Right cardiac atrium (tissue), 5 donors: Measurements from ENCODE around the gene IMMT. TPM values are rescaled to one million over a fixed set of nuclear protein-coding genes. Genes with fewer than 3 reads are reported as not detected.

Source experiments
- ATAC-seq, 2 donors: fragments of 200-7000 bp; cut with Tn5 transposase; one replicate each; pipeline versions ENCODE4 v1.8.0 to v1.9.1; 2020; ENCODE audit warnings: moderate library complexity in 2 of 2, mild to moderate bottlenecking in 1 of 2
- DNase-seq, 3 donors: peaks; one replicate each; pipeline ENCODE4 v3.0.0-alpha.2; 2020
- H3K27ac ChIP-seq: one replicate; pipeline ENCODE4 v1.5.1; 2013; ENCODE audit warnings: mild to moderate bottlenecking, low read length, control low read depth, moderate library complexity
- H3K27me3 ChIP-seq: one replicate; pipeline ENCODE4 v1.6.1; 2013; ENCODE audit not compliant: control insufficient read depth, insufficient read depth
- H3K4me1 ChIP-seq: one replicate; pipeline ENCODE4 v1.6.1; 2013; ENCODE audit warnings: low read length; ENCODE audit not compliant: control insufficient read depth, insufficient read depth
- H3K4me3 ChIP-seq: one replicate; pipeline ENCODE4 v1.5.1; 2013; ENCODE audit warnings: low read length, control low read depth
- H3K9me3 ChIP-seq: one replicate; pipeline ENCODE4 v1.6.1; 2013; ENCODE audit warnings: low read length; ENCODE audit not compliant: control insufficient read depth
- WGBS: extraction: QIAGEN DNeasy Blood & Tissue Kit; methylation state at CpG from one replicate; pipeline ENCODE4 v1.1.7; 2013; 5-methylcytosine and 5-hydroxymethylcytosine counted together
- intact Hi-C, 4 donors: fragments of 100-400 bp; cut with DNase I; formaldehyde crosslinking; loops; one replicate each; pipeline versions ENCODE4 v1.11.0 to v1.14.0; 2022 to 2023
- microRNA-seq, 2 donors: library from miRNA; unstranded; fragments of <30 nt; microRNA quantifications; one replicate each; pipeline ENCODE4 v1.2.0, GENCODE V29; 2020 to 2021
- polyA plus RNA-seq: library from polyadenylated mRNA; stranded (reverse); fragments of 200-250 nt; gene quantifications from one replicate; pipeline ENCODE4 v1.2.3, GENCODE V29; 2013
- total RNA-seq, 4 donors: library from RNA; stranded (reverse); fragmentation: NEBNext Ultra II Directional; extraction: Animal tissue kit (Norgen Biotek cat#: 25700); gene quantifications; one replicate each; pipeline ENCODE4 v1.2.1, GENCODE V29; 2021
- donor health status: healthy with polysubstance abuse.
- donor health status: DM: no; HTN: yes; CAD: no.
- donor health status: DM: no; HTN: no; CAD: no.
- donor health status: DM: no; HTN: yes; CAD: no; lungs with severe emphysema.
- donor health status: DM: yes; HTN: yes; CAD: no.

IMMT gene
- total and polyA plus RNA-seq, 5 donors: 132 to 204 (median 199) TPM

GRCh38 chr2:86107031-86107430 lies 88.2 kb downstream of the IMMT start:
- Histone ChIP-seq H3K4me1 (no peaks in the 10 kb centered on the region), H3K27me3 (no peaks in the 10 kb centered on the region), H3K4me3 (peak overlapping the region; percentile 59), H3K27ac (no peak overlapping the region), H3K9me3 (no peaks in the 10 kb centered on the region)
- ATAC-seq (no peak), DNase-seq (no peak)
- whole genome bisulfite sequencing: 18% methylated on average over 5 of the region's 5 CpGs
- intact Hi-C loops: no loop called here

GRCh38 chr2:86105969-86106945 lies 89.0 kb downstream of the IMMT start, which contains the start of gene PTCD3:
Gene PTCD3 (plus strand): TSS chr2:86106235. CDS start chr2:86106248, 13 bp downstream.
- Histone ChIP-seq H3K27ac (peak within 1 kb of the TSS; percentile 86), H3K27me3 (no peaks in the 10 kb centered on the region), H3K4me1 (no peaks in the 10 kb centered on the region), H3K4me3 (peak within 1 kb of the TSS; percentile 59), H3K9me3 (no peaks in the 10 kb centered on the region)
- intact Hi-C loops: no loop called here
- ATAC-seq: peak; percentile 97 to 98
- DNase-seq: peak; percentile 95 to 97 (median 97)
- under 1% methylated on average over 44 of the region's 44 CpGs for WGBS

- peak; percentile 91 to 96 (median 93) for DNase-seq
- peak within 1 kb of the TSS; percentile 86 for H3K27ac ChIP-seq
- peak within 1 kb of the TSS; percentile 59 for H3K4me3 ChIP-seq
- no peaks in the 10 kb centered on the region for H3K27me3 ChIP-seq
- intact Hi-C loops: no loop called here
- WGBS: under 1% methylated on average over 38 of the region's 38 CpGs
- peak; percentile 97 for ATAC-seq
- H3K9me3 ChIP-seq: no peaks in the 10 kb centered on the region
- H3K4me1 ChIP-seq: no peaks in the 10 kb centered on the region
Measured at GRCh38 chr2:86105252-86105968, 89.9 kb downstream of the IMMT start, which contains the start of gene POLR1A. Gene POLR1A (minus strand): TSS chr2:86105886. CDS start chr2:86105776, 110 bp downstream.

- H3K9me3 ChIP-seq: no peaks in the 10 kb centered on the region
- H3K4me1 ChIP-seq: no peaks in the 10 kb centered on the region
- ATAC-seq (no peak), DNase-seq (no peak)
- no peak overlapping the region for H3K4me3 ChIP-seq
- intact Hi-C loops: no loop called here
- no peaks in the 10 kb centered on the region for H3K27me3 ChIP-seq
- no peak overlapping the region for H3K27ac ChIP-seq
Measured at GRCh38 chr2:86102157-86102556, 93.1 kb downstream of the IMMT start.

GRCh38 chr2:86097913-86098312 lies 97.3 kb downstream of the IMMT start:
- intact Hi-C loops: no loop called here
- Histone ChIP-seq H3K4me3 (no peak overlapping the region), H3K4me1 (no peaks in the 10 kb centered on the region), H3K9me3 (no peaks in the 10 kb centered on the region), H3K27me3 (no peaks in the 10 kb centered on the region), H3K27ac (no peak overlapping the region)
- ATAC-seq: no peak
- DNase-seq: no peak
- WGBS: 96% methylated on average over 1 of the region's 1 CpG

GRCh38 chr2:86097114-86097896 lies 98.0 kb downstream of the IMMT start:
- DNase-seq (no peak), ATAC-seq (no peak)
- intact Hi-C loops: no loop called here
- Histone ChIP-seq H3K27ac (no peak overlapping the region), H3K4me1 (no peaks in the 10 kb centered on the region), H3K9me3 (no peaks in the 10 kb centered on the region), H3K27me3 (no peaks in the 10 kb centered on the region), H3K4me3 (no peak overlapping the region)
- WGBS: 98% methylated on average over 3 of the region's 3 CpGs

GRCh38 chr2:86094229-86094628 lies 101.0 kb downstream of the IMMT start:
- no peak overlapping the region for H3K27ac ChIP-seq
- WGBS: 55% methylated on average over 1 of the region's 1 CpG
- DNase-seq: no peak
- no peaks in the 10 kb centered on the region for H3K9me3 ChIP-seq
- intact Hi-C loops: no loop called here
- H3K4me1 ChIP-seq: no peaks in the 10 kb centered on the region
- H3K27me3 ChIP-seq: no peaks in the 10 kb centered on the region
- no peak for ATAC-seq
- no peak overlapping the region for H3K4me3 ChIP-seq

Small RNAs within 50 kb of the gene (microRNA-seq; reads per million reads assigned to microRNA genes)
- gene MIR4779: 0 reads per million in 2 donors

Other genes with a start within 250 kb of the IMMT start
- 10 to 100 TPM; 15.4 to 29.9 (median 18.8) TPM for gene POLR1A, start 89.6 kb downstream of the IMMT start, total RNA-seq
- 4.7 TPM for gene POLR1A, start 89.6 kb downstream of the IMMT start, polyA plus RNA-seq
- gene PTCD3, start 89.2 kb downstream of the IMMT start, total RNA-seq: 100 to 1,000 TPM in 3 of 4 donors, 10 to 100 TPM in 1; 98.0 to 112 (median 103) TPM
- gene PTCD3, start 89.2 kb downstream of the IMMT start, polyA plus RNA-seq: 38.1 TPM
- gene MRPL35, start 4.0 kb upstream of the IMMT start, total RNA-seq: 10 to 100 TPM; 53.7 to 78.6 (median 63.5) TPM
- gene MRPL35, start 4.0 kb upstream of the IMMT start, polyA plus RNA-seq: 48.5 TPM
- gene REEP1, start 142.2 kb upstream of the IMMT start, total RNA-seq: 10 to 100 TPM; 22.5 to 34.4 (median 26.7) TPM
- gene REEP1, start 142.2 kb upstream of the IMMT start, polyA plus RNA-seq: 16.5 TPM
- gene KDM3A, start 245.9 kb upstream of the IMMT start, total RNA-seq: 10 to 100 TPM; 41.3 to 54.3 (median 47.1) TPM
- 21.0 TPM for gene KDM3A, start 245.9 kb upstream of the IMMT start, polyA plus RNA-seq